Osteocyte (in vitro differentiated cells): ENCODE results near the gene RXFP1. TPM values are rescaled to one million over a fixed set of nuclear protein-coding genes. Genes with fewer than 3 reads are reported as not detected.

Experiments
- DNase-seq: peaks from one replicate; pipeline ENCODE4 v3.0.0; 2021; ENCODE audit warnings: mixed read lengths; ENCODE audit not compliant: unreplicated experiment; ENCODE audit errors: extremely low spot score
- H3K27ac Mint-ChIP-seq: one replicate; pipeline ENCODE4 v1.8.0; 2021; ENCODE audit warnings: mild to moderate bottlenecking, mixed read lengths; ENCODE audit not compliant: unreplicated experiment
- H3K27me3 Mint-ChIP-seq: one replicate; pipeline ENCODE4 v1.8.0; 2021; ENCODE audit warnings: mixed read lengths; ENCODE audit not compliant: unreplicated experiment
- H3K36me3 Mint-ChIP-seq: one replicate; pipeline ENCODE4 v1.8.0; 2021; ENCODE audit warnings: mixed read lengths; ENCODE audit not compliant: unreplicated experiment
- H3K4me1 Mint-ChIP-seq: one replicate; pipeline ENCODE4 v1.8.0; 2021; ENCODE audit warnings: mixed read lengths; ENCODE audit not compliant: unreplicated experiment
- H3K4me3 Mint-ChIP-seq: one replicate; pipeline ENCODE4 v1.8.0; 2021; ENCODE audit warnings: mild to moderate bottlenecking, moderate library complexity, mixed read lengths; ENCODE audit not compliant: unreplicated experiment
- H3K9me3 Mint-ChIP-seq: one replicate; pipeline ENCODE4 v1.8.0; 2021; ENCODE audit warnings: mixed read lengths; ENCODE audit not compliant: unreplicated experiment
- CTCF ChIP-seq: fragments of 200-600 bp; sonication (generic); IDR thresholded peaks from 2 replicates; pipeline ENCODE4 v1.5.0; 2021; ENCODE audit warnings: antibody characterized with exemption, mild to moderate bottlenecking, moderate library complexity
- total RNA-seq: library from RNA; stranded (reverse); gene quantifications from 2 replicates; pipeline ENCODE4 v1.2.1, GENCODE V29; 2021

The RXFP1 gene
- total RNA-seq, 1 donor from 2014 or later, result not detected

- H3K4me1 Mint-ChIP-seq, result no peaks in the 10 kb centered on the region
- H3K9me3 Mint-ChIP-seq, result no peaks in the 10 kb centered on the region
- TF ChIP-seq CTCF, result no peak
- H3K27me3 Mint-ChIP-seq, result no peaks in the 10 kb centered on the region
- no peak overlapping the region for H3K27ac Mint-ChIP-seq
- H3K36me3 Mint-ChIP-seq, result peaks cover 23% of the 10 kb centered on the region
- no peak for DNase-seq
- H3K4me3 Mint-ChIP-seq, result no peak overlapping the region
These were observed 159.9 kb downstream of the RXFP1 start for GRCh38 chr4:158681629-158682028.

- Mint-ChIP-seq H3K9me3 (no peaks in the 10 kb centered on the region), H3K4me3 (no peak overlapping the region), H3K36me3 (peaks cover 25% of the 10 kb centered on the region), H3K27ac (no peak overlapping the region), H3K27me3 (no peaks in the 10 kb centered on the region), H3K4me1 (no peaks in the 10 kb centered on the region)
- DNase-seq, result no peak
- no peak for TF ChIP-seq CTCF
These were observed 160.4 kb downstream of the RXFP1 start for GRCh38 chr4:158682066-158682465.

GRCh38 chr4:158688813-158689212, 167.1 kb downstream of the RXFP1 start:
- Mint-ChIP-seq H3K9me3 (no peaks in the 10 kb centered on the region), H3K4me1 (no peaks in the 10 kb centered on the region), H3K27ac (no peak overlapping the region), H3K36me3 (peaks cover 15% of the 10 kb centered on the region), H3K4me3 (no peak overlapping the region), H3K27me3 (no peaks in the 10 kb centered on the region)
- TF ChIP-seq CTCF, result no peak
- DNase-seq, result no peak

Other genes with a start within 250 kb of the RXFP1 start
- gene C4orf46, start 150.0 kb downstream of the RXFP1 start, total RNA-seq, result 8.3 and 9.7 TPM in 2 replicates
- gene ETFDH, start 150.4 kb downstream of the RXFP1 start, total RNA-seq, result 22.7 and 25.9 TPM in 2 replicates
- gene PPID, start 201.5 kb downstream of the RXFP1 start, total RNA-seq, result 19.0 and 20.5 TPM in 2 replicates
- 14.4 and 17.3 TPM in 2 replicates for gene FNIP2, start 247.1 kb downstream of the RXFP1 start, total RNA-seq